Upper lobe of left lung (tissue), 6 donors: ENCODE measurements around the gene KRTAP2-2. TPM values are rescaled to one million over a fixed set of nuclear protein-coding genes. Genes with fewer than 3 reads are reported as not detected.
"Not testable (repeated sequence)": the region's sequence is repeated elsewhere in the genome, so short reads cannot be mapped to it uniquely, and the experiment has no call there.

Experiments used
- ATAC-seq, 2 donors: fragments of 200-7000 bp; cut with Tn5 transposase; one replicate each; pipeline ENCODE4 v1.9.1; 2022; ENCODE audit warnings: mild to moderate bottlenecking in 2 of 2, moderate library complexity in 2 of 2; ENCODE audit not compliant: low FRiP score in 2 of 2
- DNase-seq, 2 donors: peaks; one replicate each; pipeline ENCODE4 v3.0.0-alpha.2; 2019 to 2020
- H3K27ac ChIP-seq, 4 donors: fragments of 200-600 bp; sonication (generic); one replicate each; pipeline ENCODE4 v1.5.1; 2016 to 2019
- H3K27me3 ChIP-seq, 4 donors: fragments of 200-600 bp; sonication (generic); one replicate each; pipeline ENCODE4 v1.5.1; 2017 to 2019
- H3K36me3 ChIP-seq, 4 donors: fragments of 200-600 bp; sonication (generic); one replicate each; pipeline ENCODE4 v1.5.1; 2016 to 2019
- H3K4me1 ChIP-seq, 4 donors: fragments of 200-600 bp; sonication (generic); one replicate each; pipeline ENCODE4 v1.5.1; 2018 to 2019
- H3K4me3 ChIP-seq, 4 donors: fragments of 200-600 bp; sonication (generic); one replicate each; pipeline ENCODE4 v1.5.1; 2017 to 2019; ENCODE audit warnings: mild to moderate bottlenecking in 2 of 4, moderate library complexity in 1 of 4
- H3K9me3 ChIP-seq, 4 donors: fragments of 200-600 bp; sonication (generic); one replicate each; pipeline ENCODE4 v1.5.1; 2018 to 2019
- EP300 ChIP-seq, 4 donors: sonication (generic); formaldehyde crosslinking; IDR thresholded peaks; one replicate each; pipeline ENCODE4 v1.5.1; 2017; ENCODE audit warnings: antibody characterized with exemption in 4 of 4, control low read depth in 2 of 4
- POLR2A ChIP-seq, 4 donors: fragments of 450-650 bp; IDR thresholded peaks; one replicate each; pipeline ENCODE4 v1.5.1; 2016 to 2017; ENCODE audit warnings: antibody characterized with exemption in 4 of 4, mild to moderate bottlenecking in 2 of 4
- POLR2AphosphoS5 ChIP-seq, 2 donors: sonication (generic); formaldehyde crosslinking; IDR thresholded peaks; one replicate each; pipeline ENCODE4 v1.5.1; 2017; ENCODE audit warnings: antibody characterized with exemption in 2 of 2
- WGBS, 2 donors: methylation state at CpG; one replicate each; pipeline ENCODE4 v1.1.5; 2017 to 2018; 5-methylcytosine and 5-hydroxymethylcytosine counted together
- total RNA-seq, 6 donors: library from RNA; depleted of rRNA in 4 of 6; stranded (reverse); fragments of >200 nt in 4 of 6; gene quantifications; one replicate each; pipeline versions ENCODE4 v1.1.0 to v1.2.1, GENCODE V29; 2016 to 2021
- TF ChIP-seq, protein P1 (sequence below), 6 experiments: fragments of 450-650 bp in 4 of 6; fragments of 200-600 bp in 2 of 6; sonication (generic) in 2 of 6; IDR thresholded peaks; one replicate each; pipeline ENCODE4 v1.5.1; 2016 to 2019; ENCODE audit warnings: antibody characterized with exemption in 6 of 6
- donor health status: DM: no; HTN: no; CAD: no; lungs with moderate emphysema.
- donor health status: DM: no; HTN: yes; CAD: no; lungs with severe emphysema.

The KRTAP2-2 gene
- total RNA-seq, 6 donors from 2014 or later, result not detected

DNA sequence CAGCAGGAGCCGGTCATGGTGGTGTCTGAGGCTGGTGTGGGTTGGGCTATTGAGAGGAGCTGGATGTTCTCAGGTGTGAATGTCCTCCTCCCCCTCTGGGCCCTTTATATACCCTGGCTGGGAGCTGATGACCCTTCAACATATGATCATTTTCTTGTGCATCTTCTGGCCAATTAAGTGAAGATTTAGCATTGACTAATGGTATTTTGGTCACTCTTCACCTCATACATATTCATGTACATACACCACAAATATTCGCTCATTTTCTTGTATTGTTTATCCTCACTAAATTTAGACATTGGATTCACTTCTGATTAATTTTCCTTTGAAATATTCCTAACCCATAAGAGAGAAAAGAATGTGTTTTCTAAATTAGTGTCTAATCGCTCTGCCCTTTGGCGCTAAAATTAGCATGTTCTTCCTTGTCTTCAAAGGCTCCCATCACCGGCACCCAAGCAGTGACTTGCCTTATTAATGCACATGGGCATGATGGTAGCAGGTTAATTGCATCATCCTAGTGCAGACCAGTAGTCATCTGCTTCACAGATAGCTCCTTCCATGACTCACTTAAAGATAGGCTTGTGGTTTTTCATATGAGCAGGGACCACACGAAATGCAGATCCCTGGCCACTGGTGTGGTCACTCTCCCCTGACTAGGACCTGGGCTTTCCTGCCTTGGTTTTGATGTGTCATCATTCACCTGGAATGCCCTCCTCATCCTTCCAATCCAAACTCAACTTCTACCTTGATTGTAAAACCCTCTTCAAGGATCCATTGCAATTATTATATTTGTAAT, 11.0 kb upstream of the KRTAP2-2 start, which contains the start of gene KRTAP2-4:
TSS of gene KRTAP2-4 (minus strand) at position 51 of the 796 bp plus-strand sequence. CDS start at position 17, 34 bp downstream.
- Histone ChIP-seq H3K4me3 (no peak within 1 kb of the TSS), H3K36me3 (no peaks in the 10 kb centered on the region), H3K27me3 (no peaks in the 10 kb centered on the region), H3K9me3 (no peaks in the 10 kb centered on the region), H3K4me1 (no peaks in the 10 kb centered on the region), H3K27ac (no peak within 1 kb of the TSS)
- no peak for TF ChIP-seq POLR2AphosphoS5 (IDR thresholded peaks at IDR 0.05)
- TF ChIP-seq, protein P1, sequence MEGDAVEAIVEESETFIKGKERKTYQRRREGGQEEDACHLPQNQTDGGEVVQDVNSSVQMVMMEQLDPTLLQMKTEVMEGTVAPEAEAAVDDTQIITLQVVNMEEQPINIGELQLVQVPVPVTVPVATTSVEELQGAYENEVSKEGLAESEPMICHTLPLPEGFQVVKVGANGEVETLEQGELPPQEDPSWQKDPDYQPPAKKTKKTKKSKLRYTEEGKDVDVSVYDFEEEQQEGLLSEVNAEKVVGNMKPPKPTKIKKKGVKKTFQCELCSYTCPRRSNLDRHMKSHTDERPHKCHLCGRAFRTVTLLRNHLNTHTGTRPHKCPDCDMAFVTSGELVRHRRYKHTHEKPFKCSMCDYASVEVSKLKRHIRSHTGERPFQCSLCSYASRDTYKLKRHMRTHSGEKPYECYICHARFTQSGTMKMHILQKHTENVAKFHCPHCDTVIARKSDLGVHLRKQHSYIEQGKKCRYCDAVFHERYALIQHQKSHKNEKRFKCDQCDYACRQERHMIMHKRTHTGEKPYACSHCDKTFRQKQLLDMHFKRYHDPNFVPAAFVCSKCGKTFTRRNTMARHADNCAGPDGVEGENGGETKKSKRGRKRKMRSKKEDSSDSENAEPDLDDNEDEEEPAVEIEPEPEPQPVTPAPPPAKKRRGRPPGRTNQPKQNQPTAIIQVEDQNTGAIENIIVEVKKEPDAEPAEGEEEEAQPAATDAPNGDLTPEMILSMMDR (IDR thresholded peaks at IDR 0.05), result no peak
- TF ChIP-seq POLR2A (IDR thresholded peaks at IDR 0.05), result no peak
- no peak for TF ChIP-seq EP300 (IDR thresholded peaks at IDR 0.05)
- DNase-seq, result no peak
- no peak for ATAC-seq
- 80 to 89% methylated on average over 6 of the region's 6 CpGs for WGBS, 2 donors

DNA sequence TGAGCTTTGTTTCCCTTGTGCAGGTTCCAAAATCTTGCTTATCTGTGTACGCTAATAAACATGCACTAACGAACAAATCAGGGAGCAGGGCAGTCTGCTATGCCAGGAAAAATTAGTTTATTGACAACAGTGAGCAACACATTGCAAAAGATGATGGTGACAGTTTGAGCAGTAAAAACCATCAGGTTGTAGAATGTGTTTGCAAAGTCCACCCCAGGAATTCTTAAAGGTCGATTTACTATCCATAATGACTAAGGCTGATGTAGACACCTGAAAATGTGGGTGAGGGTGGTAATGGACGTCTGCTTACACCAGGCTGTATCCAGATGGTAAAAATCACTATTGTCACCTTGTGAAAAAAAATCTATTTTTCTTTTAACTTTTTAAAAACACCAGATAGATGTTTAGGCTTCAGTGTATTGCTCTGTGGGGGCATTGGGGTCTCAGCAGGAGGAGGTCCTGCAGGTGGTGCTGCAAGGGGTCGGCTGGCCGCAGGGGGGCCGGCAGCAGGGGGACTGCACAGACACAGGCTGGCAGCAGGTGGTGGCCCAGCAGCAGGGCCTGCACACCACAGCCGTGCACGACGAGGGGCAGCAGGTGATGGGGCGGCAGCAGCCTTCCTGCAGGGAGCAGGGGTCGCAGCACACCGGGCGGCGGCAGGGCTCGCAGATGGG, 10.1 kb upstream of the KRTAP2-2 start:
- not testable (repeated sequence) for H3K27ac ChIP-seq, H3K4me1 ChIP-seq, DNase-seq, H3K4me3 ChIP-seq, H3K36me3 ChIP-seq, H3K9me3 ChIP-seq, ATAC-seq, H3K27me3 ChIP-seq
- WGBS, 2 donors, result 65 to 79% methylated on average over 6 to 7 of the region's 16 CpGs

DNA sequence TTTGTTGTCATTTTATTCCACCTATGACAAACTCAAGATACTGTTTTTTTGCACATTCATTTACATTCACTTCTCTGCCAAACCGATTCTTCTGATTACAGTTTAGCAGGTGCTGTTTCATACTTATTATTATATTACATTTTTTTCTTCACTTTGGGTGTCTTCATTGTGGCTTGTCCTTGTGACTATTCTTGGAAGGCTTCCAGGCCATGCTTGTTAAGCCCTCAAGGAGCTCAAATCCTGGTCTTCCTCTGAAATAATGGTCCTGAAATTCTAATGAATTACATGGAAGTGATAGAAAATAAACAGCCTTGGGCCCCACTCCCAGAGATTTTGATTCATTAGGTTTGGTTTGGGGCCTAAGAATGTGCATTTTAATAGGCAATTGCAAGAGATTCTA, 9.3 kb upstream of the KRTAP2-2 start:
- no peaks in the 10 kb centered on the region for H3K36me3 ChIP-seq
- H3K4me3 ChIP-seq, result no peak overlapping the region
- 78 to 79% methylated on average over 1 of the region's 1 CpG for WGBS, 2 donors
- H3K27ac ChIP-seq, result no peak overlapping the region
- H3K27me3 ChIP-seq, result no peaks in the 10 kb centered on the region
- TF ChIP-seq, protein P1 (IDR thresholded peaks at IDR 0.05), result no peak
- TF ChIP-seq EP300 (IDR thresholded peaks at IDR 0.05) (no peak), POLR2AphosphoS5 (IDR thresholded peaks at IDR 0.05) (no peak), POLR2A (IDR thresholded peaks at IDR 0.05) (no peak)
- ATAC-seq (no peak), DNase-seq (no peak)
- no peaks in the 10 kb centered on the region for H3K9me3 ChIP-seq
- no peaks in the 10 kb centered on the region for H3K4me1 ChIP-seq

DNA sequence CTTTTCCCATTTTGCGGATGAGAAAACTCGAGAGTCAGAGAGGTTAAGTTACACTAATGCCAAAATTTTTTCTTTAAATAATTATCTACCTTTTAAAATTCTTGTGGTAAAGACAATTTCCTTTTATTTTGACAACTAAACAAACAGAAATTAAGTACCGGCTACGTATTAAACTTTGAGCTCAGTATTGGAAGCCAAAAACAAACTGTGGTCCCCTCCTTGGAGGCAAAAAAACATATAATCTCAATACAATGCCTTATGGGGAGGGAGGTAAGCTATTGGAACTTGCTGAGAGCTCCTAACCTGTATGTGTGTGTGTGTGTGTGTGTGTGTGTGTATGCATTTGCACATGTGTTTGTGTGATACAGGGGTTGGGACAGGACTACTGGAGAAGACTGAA, 8.4 kb upstream of the KRTAP2-2 start:
- ATAC-seq, result no peak
- Histone ChIP-seq H3K27ac (no peak overlapping the region), H3K9me3 (no peaks in the 10 kb centered on the region), H3K4me3 (no peak overlapping the region), H3K36me3 (no peaks in the 10 kb centered on the region), H3K27me3 (no peaks in the 10 kb centered on the region), H3K4me1 (no peaks in the 10 kb centered on the region)
- TF ChIP-seq POLR2AphosphoS5 (IDR thresholded peaks at IDR 0.05) (no peak), EP300 (IDR thresholded peaks at IDR 0.05) (no peak), POLR2A (IDR thresholded peaks at IDR 0.05) (no peak)
- TF ChIP-seq, protein P1 (IDR thresholded peaks at IDR 0.05), result no peak
- no peak for DNase-seq
- WGBS, 2 donors, result 74 to 75% methylated on average over 4 of the region's 4 CpGs

DNA sequence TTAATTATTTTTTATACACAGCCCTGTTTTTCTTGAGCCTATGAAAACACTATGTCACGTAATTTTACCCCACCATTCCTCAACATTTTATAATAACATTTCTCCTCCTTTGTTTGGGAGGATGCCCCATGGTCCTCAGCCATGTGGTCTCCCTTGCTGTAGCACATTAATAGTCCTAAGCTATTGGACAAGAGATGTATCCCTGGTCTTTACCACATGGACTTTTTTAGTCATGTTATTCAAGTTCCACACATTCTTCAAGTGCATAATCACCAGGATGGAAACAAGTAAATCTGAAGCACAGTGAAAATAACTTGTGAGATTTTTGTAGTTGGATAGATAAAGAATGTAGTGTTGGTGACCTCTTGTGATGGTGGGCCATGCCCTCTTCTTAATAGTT, 6.9 kb upstream of the KRTAP2-2 start:
- no peak overlapping the region for H3K4me3 ChIP-seq
- H3K9me3 ChIP-seq, result no peaks in the 10 kb centered on the region
- TF ChIP-seq POLR2AphosphoS5 (IDR thresholded peaks at IDR 0.05) (no peak), POLR2A (IDR thresholded peaks at IDR 0.05) (no peak), EP300 (IDR thresholded peaks at IDR 0.05) (no peak)
- TF ChIP-seq, protein P1 (IDR thresholded peaks at IDR 0.05), result no peak
- no peaks in the 10 kb centered on the region for H3K4me1 ChIP-seq
- ATAC-seq (no peak), DNase-seq (no peak)
- H3K27me3 ChIP-seq, result no peaks in the 10 kb centered on the region
- no peaks in the 10 kb centered on the region for H3K36me3 ChIP-seq
- H3K27ac ChIP-seq, result no peak overlapping the region
- 66 to 76% methylated on average over 1 of the region's 1 CpG for WGBS, 2 donors
